Left lung (tissue), 10 donors: Measurements from ENCODE around the gene HS3ST5. TPM values are rescaled to one million over a fixed set of nuclear protein-coding genes. Genes with fewer than 3 reads are reported as not detected.

ENCODE experiments used
- ATAC-seq: fragments of 200-7000 bp; cut with Tn5 transposase; one replicate; pipeline ENCODE4 v1.9.1; 2020; ENCODE audit warnings: moderate library complexity
- DNase-seq, 4 donors: peaks; one replicate each; pipeline ENCODE4 v3.0.0-alpha.2; 2013 to 2020
- H3K27ac ChIP-seq, 2 donors: fragments of 200-600 bp; sonication (generic) in 1 of 2; one replicate each; pipeline versions ENCODE4 v1.5.0 to v1.8.0; 2020 to 2021
- H3K27me3 ChIP-seq, 2 donors: fragments of 200-600 bp; sonication (generic) in 1 of 2; one replicate each; pipeline versions ENCODE4 v1.5.0 to v1.8.0; 2020 to 2021
- H3K36me3 ChIP-seq, 2 donors: fragments of 200-600 bp; sonication (generic) in 1 of 2; one replicate each; pipeline versions ENCODE4 v1.5.0 to v1.8.0; 2020 to 2021
- H3K4me1 ChIP-seq, 2 donors: fragments of 200-600 bp; one replicate each; pipeline ENCODE4 v1.8.0; 2021
- H3K4me3 ChIP-seq, 2 donors: fragments of 200-600 bp; sonication (generic) in 1 of 2; one replicate each; pipeline versions ENCODE4 v1.5.0 to v1.8.0; 2020 to 2021; ENCODE audit warnings: mild to moderate bottlenecking in 1 of 2
- H3K9me3 ChIP-seq, 2 donors: fragments of 200-600 bp; sonication (generic) in 1 of 2; one replicate each; pipeline versions ENCODE4 v1.5.0 to v1.8.0; 2020 to 2021
- CTCF ChIP-seq, 2 donors: fragments of 200-600 bp; sonication (generic) in 1 of 2; IDR thresholded peaks; one replicate each; pipeline versions ENCODE4 v1.5.0 to v1.8.0; 2021; ENCODE audit warnings: antibody characterized with exemption in 2 of 2
- intact Hi-C, 2 donors: fragments of 100-400 bp; cut with DNase I; formaldehyde crosslinking; loops; one replicate each; pipeline versions ENCODE4 v1.11.2 to v1.14.2; 2022
- polyA plus RNA-seq, 6 donors: library from polyadenylated mRNA; unstranded; fragments of 120-200 nt; gene quantifications; one replicate each; pipeline ENCODE4 v1.2.1, GENCODE V29; 2013; ENCODE audit not compliant: insufficient read length in 6 of 6
- total RNA-seq, 2 donors: library from RNA; stranded (reverse); fragmentation: NEBNext Ultra II Directional; extraction: Animal tissue kit (Norgen Biotek cat#: 25700); gene quantifications; one replicate each; pipeline ENCODE4 v1.2.1, GENCODE V29; 2021
- donor health status: DM: no; HTN: yes; CAD: no.
- donor health status: DM: no; HTN: no; CAD: no.

HS3ST5 gene
- total and polyA plus RNA-seq, 8 donors: 0.06 to 0.33 (median 0.18) TPM; not detected in 1

GRCh38 chr6:114258376-114258775, 84.4 kb downstream of the HS3ST5 start:
- Histone ChIP-seq H3K4me1 (no peaks in the 10 kb centered on the region), H3K36me3 (no peaks in the 10 kb centered on the region), H3K4me3 (no peak overlapping the region), H3K27me3 (no peaks in the 10 kb centered on the region), H3K27ac (no peak overlapping the region), H3K9me3 (peaks cover 0 to 5% of the 10 kb centered on the region in 2 donors)
- intact Hi-C loops: no loop called here
- no peak for TF ChIP-seq CTCF (IDR thresholded peaks at IDR 0.05)
- DNase-seq: peak in 1 of 4 donors; percentile 24
- no peak for ATAC-seq

- Histone ChIP-seq H3K27me3 (no peaks in the 10 kb centered on the region), H3K9me3 (peaks cover 0 to 5% of the 10 kb centered on the region in 2 donors), H3K27ac (no peak overlapping the region), H3K4me3 (no peak overlapping the region), H3K4me1 (no peaks in the 10 kb centered on the region), H3K36me3 (no peaks in the 10 kb centered on the region)
- TF ChIP-seq CTCF (IDR thresholded peaks at IDR 0.05): no peak
- ATAC-seq: no peak
- no peak for DNase-seq
- intact Hi-C loops: no loop called here
Measured at GRCh38 chr6:114253431-114253830, 89.4 kb downstream of the HS3ST5 start.

- Histone ChIP-seq H3K36me3 (no peaks in the 10 kb centered on the region), H3K9me3 (no peaks in the 10 kb centered on the region), H3K27me3 (no peaks in the 10 kb centered on the region), H3K4me1 (no peaks in the 10 kb centered on the region), H3K4me3 (no peak overlapping the region), H3K27ac (no peak overlapping the region)
- no peak for DNase-seq
- no peak for TF ChIP-seq CTCF (IDR thresholded peaks at IDR 0.05)
- no peak for ATAC-seq
- intact Hi-C loops: no loop called here
Measured at GRCh38 chr6:114249522-114249921, 93.3 kb downstream of the HS3ST5 start.

- H3K9me3 ChIP-seq: no peaks in the 10 kb centered on the region
- no peak for ATAC-seq
- H3K4me3 ChIP-seq: no peak overlapping the region
- intact Hi-C loops: no loop called here
- no peaks in the 10 kb centered on the region for H3K27me3 ChIP-seq
- H3K4me1 ChIP-seq: no peaks in the 10 kb centered on the region
- H3K27ac ChIP-seq: no peak overlapping the region
- H3K36me3 ChIP-seq: no peaks in the 10 kb centered on the region
- no peak for TF ChIP-seq CTCF (IDR thresholded peaks at IDR 0.05)
- no peak for DNase-seq
Measured at GRCh38 chr6:114247101-114247500, 95.7 kb downstream of the HS3ST5 start.

GRCh38 chr6:114240796-114241195, 102.0 kb downstream of the HS3ST5 start:
- Histone ChIP-seq H3K9me3 (no peaks in the 10 kb centered on the region), H3K4me1 (no peaks in the 10 kb centered on the region), H3K27ac (no peak overlapping the region), H3K36me3 (no peaks in the 10 kb centered on the region), H3K4me3 (no peak overlapping the region), H3K27me3 (no peaks in the 10 kb centered on the region)
- ATAC-seq (no peak), DNase-seq (no peak)
- no peak for TF ChIP-seq CTCF (IDR thresholded peaks at IDR 0.05)
- intact Hi-C loops: no loop called here
